ENCODE data around the gene FAAH. TPM values are rescaled to one million over a fixed set of nuclear protein-coding genes. Genes with fewer than 3 reads are reported as not detected.

FAAH gene
- total RNA-seq, 1 experiment from 2014 or later, result 25.9 TPM

DNA sequence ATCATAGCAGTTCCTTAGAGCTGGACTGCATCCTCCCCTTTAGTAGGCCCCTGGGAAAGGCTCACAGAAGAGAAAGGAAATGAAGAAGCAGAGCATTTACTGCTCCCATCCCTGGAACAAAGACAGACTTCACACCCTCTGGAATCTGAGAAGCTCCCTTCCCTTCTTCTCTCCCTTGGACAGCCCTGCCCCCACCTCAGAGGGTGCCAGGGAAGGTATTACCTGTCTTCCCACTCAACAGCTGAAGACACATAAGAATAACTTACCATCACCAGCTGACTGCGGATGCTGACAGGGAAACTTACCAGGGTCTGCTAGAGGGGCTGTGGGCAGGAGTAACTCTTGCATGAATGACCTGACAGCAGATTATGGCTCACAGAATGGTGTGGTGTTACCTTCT lies 14.1 kb upstream of the FAAH start:
- Histone ChIP-seq H3K36me3 (ENCODE audit: control insufficient read depth, insufficient read depth, low read length) (no peaks in the 10 kb centered on the region), H3K4me1 (ENCODE audit: control insufficient read depth, insufficient read depth, low read length) (no peaks in the 10 kb centered on the region), H3K9me3 (ENCODE audit: control insufficient read depth, insufficient read depth, low read depth, low read length) (no peaks in the 10 kb centered on the region; the same call in 1 of the 2 replicates), H3K27me3 (ENCODE audit: control insufficient read depth, insufficient read depth, low read length) (no peaks in the 10 kb centered on the region), H3K27ac (ENCODE audit: low read length) (no peak overlapping the region), H3K4me3 (ENCODE audit: low read depth in 2 of 2, low read length in 2 of 2) (no peak overlapping the region)
- ChIA-PET CTCF (no interaction called here), POLR2A (no interaction called here)
- BruUV-seq (replicated peaks), result no TSS peak
- TF ChIP-seq TCF7L2 (IDR thresholded peaks at IDR 0.05; ENCODE audit: low read depth, low read length) (no peak), SIN3A (IDR thresholded peaks at IDR 0.05; ENCODE audit: borderline replicate concordance, insufficient read depth, low read depth, low read length) (no peak), POLR2AphosphoS5 (IDR thresholded peaks at IDR 0.05; ENCODE audit: low read depth, low read length) (no peak), CTCF (IDR thresholded peaks at IDR 0.05) (no peak)
- TF ChIP-seq, protein P1, sequence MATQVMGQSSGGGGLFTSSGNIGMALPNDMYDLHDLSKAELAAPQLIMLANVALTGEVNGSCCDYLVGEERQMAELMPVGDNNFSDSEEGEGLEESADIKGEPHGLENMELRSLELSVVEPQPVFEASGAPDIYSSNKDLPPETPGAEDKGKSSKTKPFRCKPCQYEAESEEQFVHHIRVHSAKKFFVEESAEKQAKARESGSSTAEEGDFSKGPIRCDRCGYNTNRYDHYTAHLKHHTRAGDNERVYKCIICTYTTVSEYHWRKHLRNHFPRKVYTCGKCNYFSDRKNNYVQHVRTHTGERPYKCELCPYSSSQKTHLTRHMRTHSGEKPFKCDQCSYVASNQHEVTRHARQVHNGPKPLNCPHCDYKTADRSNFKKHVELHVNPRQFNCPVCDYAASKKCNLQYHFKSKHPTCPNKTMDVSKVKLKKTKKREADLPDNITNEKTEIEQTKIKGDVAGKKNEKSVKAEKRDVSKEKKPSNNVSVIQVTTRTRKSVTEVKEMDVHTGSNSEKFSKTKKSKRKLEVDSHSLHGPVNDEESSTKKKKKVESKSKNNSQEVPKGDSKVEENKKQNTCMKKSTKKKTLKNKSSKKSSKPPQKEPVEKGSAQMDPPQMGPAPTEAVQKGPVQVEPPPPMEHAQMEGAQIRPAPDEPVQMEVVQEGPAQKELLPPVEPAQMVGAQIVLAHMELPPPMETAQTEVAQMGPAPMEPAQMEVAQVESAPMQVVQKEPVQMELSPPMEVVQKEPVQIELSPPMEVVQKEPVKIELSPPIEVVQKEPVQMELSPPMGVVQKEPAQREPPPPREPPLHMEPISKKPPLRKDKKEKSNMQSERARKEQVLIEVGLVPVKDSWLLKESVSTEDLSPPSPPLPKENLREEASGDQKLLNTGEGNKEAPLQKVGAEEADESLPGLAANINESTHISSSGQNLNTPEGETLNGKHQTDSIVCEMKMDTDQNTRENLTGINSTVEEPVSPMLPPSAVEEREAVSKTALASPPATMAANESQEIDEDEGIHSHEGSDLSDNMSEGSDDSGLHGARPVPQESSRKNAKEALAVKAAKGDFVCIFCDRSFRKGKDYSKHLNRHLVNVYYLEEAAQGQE (IDR thresholded peaks at IDR 0.05; ENCODE audit: insufficient read depth in 1 of 2, low read depth in 2 of 2, low read length in 1 of 2), result no peak
- in situ Hi-C loops (cut with HindIII; ENCODE audit: low pct_unique_long_range_greater_than_20kb, low sequenced_read_pairs), result no loop called here
- ATAC-seq (no peak), DNase-seq (ENCODE audit: low read depth, low spot score) (no peak)
- intact Hi-C loops (cut with micrococcal nuclease; ENCODE audit: unreplicated experiment), result no loop called here

DNA sequence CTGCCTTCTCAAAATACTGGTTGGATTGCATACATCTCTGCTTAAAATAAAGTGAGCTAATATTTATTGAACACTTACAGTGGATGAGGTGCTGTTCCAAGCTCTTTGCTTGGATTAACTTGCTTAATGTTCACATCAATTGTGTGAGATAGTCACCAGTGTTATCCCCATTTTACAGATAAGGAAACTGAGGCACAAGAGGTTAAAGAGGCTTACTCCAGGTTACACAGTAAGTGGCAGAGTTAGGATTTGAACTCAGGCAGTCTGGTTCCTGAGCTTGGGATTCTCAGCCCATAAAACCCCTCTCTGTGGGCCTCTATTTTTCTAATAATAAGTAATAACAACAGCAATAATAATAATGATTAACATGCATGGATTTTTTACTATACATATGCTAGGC lies 13.6 kb upstream of the FAAH start:
- TF ChIP-seq SIN3A (IDR thresholded peaks at IDR 0.05; ENCODE audit: borderline replicate concordance, insufficient read depth, low read depth, low read length), result no peak
- TF ChIP-seq TCF7L2 (IDR thresholded peaks at IDR 0.05; ENCODE audit: low read depth, low read length), result no peak
- TF ChIP-seq, protein P1 (IDR thresholded peaks at IDR 0.05; ENCODE audit: insufficient read depth in 1 of 2, low read depth in 2 of 2, low read length in 1 of 2), result no peak
- no peak for TF ChIP-seq CTCF (IDR thresholded peaks at IDR 0.05)
- TF ChIP-seq POLR2AphosphoS5 (IDR thresholded peaks at IDR 0.05; ENCODE audit: low read depth, low read length), result no peak
- no peaks in the 10 kb centered on the region for H3K27me3 ChIP-seq (ENCODE audit: control insufficient read depth, insufficient read depth, low read length)
- intact Hi-C loops (cut with micrococcal nuclease; ENCODE audit: unreplicated experiment) (no loop called here), in situ Hi-C loops (cut with HindIII; ENCODE audit: low pct_unique_long_range_greater_than_20kb, low sequenced_read_pairs) (no loop called here)
- DNase-seq (ENCODE audit: low read depth, low spot score) (no peak), ATAC-seq (no peak)
- ChIA-PET POLR2A (no interaction called here), CTCF (no interaction called here)
- H3K27ac ChIP-seq (ENCODE audit: low read length), result no peak overlapping the region
- no peaks in the 10 kb centered on the region for H3K36me3 ChIP-seq (ENCODE audit: control insufficient read depth, insufficient read depth, low read length)
- H3K9me3 ChIP-seq (ENCODE audit: control insufficient read depth, insufficient read depth, low read depth, low read length), result no peaks in the 10 kb centered on the region; the same call in 1 of the 2 replicates
- no peaks in the 10 kb centered on the region for H3K4me1 ChIP-seq (ENCODE audit: control insufficient read depth, insufficient read depth, low read length)
- no peak overlapping the region for H3K4me3 ChIP-seq (ENCODE audit: low read depth in 2 of 2, low read length in 2 of 2)
- BruUV-seq (replicated peaks), result no TSS peak

Measured in Panc1 (cell line).